22Rv1 (cell line): Measurements from ENCODE around the gene DNAJC13.

Experiments used
- ZFX ChIP-seq: fragments of 450-650 bp; IDR thresholded peaks from 2 replicates; pipeline ENCODE4 v1.6.1; 2017; ENCODE audit warnings: antibody characterized with exemption, borderline replicate concordance
- TF ChIP-seq, protein P1 (sequence below): fragments of 450-650 bp; IDR thresholded peaks from 2 replicates; pipeline ENCODE4 v1.5.1; 2017; ENCODE audit warnings: mild to moderate bottlenecking

DNA sequence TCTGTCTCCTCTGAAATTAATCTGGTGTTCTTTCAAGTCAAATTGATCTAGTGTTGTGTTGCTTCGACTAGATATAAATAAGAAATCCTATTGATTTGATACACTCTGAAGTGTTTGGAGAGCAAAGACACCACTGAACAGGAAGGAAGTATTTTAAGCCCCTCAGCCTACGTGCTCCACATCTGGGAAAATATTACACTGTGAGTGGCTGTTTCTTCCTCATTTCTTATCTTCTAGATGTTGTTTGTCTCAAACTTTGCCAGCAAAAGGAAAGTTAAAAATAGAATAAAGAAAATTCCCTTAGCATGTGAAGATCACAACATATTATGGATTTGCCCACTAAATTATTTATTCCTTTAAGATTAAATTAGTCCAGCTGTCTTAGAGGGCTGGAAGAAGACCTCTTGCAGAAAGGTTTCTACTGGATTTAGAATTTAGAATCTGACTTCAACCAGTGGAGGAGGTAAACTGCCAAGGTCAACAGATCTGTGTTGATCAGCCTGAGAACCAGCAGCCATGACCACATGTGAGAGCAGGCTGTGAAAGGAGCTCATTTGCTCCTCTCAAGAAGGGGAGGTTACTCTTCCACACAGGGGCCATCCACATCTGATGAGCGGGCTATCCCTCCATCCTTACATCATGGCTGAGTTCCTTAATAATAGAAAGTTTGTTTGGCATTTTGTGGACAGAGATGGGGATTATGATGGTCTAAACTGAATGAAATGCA, 133.4 kb downstream of the DNAJC13 start:
- TF ChIP-seq, protein P1, sequence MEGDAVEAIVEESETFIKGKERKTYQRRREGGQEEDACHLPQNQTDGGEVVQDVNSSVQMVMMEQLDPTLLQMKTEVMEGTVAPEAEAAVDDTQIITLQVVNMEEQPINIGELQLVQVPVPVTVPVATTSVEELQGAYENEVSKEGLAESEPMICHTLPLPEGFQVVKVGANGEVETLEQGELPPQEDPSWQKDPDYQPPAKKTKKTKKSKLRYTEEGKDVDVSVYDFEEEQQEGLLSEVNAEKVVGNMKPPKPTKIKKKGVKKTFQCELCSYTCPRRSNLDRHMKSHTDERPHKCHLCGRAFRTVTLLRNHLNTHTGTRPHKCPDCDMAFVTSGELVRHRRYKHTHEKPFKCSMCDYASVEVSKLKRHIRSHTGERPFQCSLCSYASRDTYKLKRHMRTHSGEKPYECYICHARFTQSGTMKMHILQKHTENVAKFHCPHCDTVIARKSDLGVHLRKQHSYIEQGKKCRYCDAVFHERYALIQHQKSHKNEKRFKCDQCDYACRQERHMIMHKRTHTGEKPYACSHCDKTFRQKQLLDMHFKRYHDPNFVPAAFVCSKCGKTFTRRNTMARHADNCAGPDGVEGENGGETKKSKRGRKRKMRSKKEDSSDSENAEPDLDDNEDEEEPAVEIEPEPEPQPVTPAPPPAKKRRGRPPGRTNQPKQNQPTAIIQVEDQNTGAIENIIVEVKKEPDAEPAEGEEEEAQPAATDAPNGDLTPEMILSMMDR = no peak
- TF ChIP-seq ZFX = no peak
